ENCODE data around the gene NHLRC1. TPM values are rescaled to one million over a fixed set of nuclear protein-coding genes. Genes with fewer than 3 reads are reported as not detected.

Gene NHLRC1
- total and polyA plus RNA-seq, 2 of the 13 experiments (the other 11 are each of a cell fraction or from before 2014, with no cell fraction given), result 0.04 to 0.11 TPM

DNA sequence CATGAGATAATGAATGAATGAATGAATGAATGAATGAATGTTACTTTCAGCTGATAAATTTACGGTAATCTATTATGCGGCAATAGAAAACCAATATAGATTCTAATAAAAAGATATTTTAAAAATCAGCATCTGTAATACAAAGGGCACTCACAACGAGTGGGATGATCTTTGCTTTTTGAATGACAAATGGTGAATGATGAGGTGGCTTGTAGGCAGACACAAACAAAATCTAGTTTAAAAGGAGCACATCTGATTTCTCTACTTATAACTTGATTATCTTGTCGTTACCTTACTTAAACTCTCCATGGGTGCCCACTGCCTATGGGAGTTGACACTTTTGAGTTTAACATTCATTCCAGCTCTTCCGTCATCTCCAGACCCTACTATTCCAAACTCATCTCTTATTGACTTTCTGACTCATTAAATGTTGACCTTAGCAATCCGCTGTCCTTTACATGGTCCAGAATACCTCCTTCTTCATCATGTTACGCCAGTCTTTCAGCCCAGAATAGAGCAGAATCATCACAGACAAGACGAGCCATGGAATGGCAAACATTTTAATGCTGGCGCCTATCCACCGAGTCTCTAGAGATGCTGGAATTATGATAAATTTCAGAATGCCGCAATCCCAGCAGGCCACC is 41.3 kb downstream of the NHLRC1 start (continued):
- TF ChIP-seq ZFP90 (CRISPR knock-in tag; IDR thresholded peaks at IDR 0.05; ENCODE audit: borderline replicate concordance) (no peak), DNMT1 (CRISPR knock-in tag; IDR thresholded peaks at IDR 0.05) (no peak), MIXL1 (CRISPR knock-in tag; IDR thresholded peaks at IDR 0.05) (peak; percentile 73; the same call in 1 of the 2 replicates), SAP130 (CRISPR knock-in tag; IDR thresholded peaks at IDR 0.05; ENCODE audit: low read depth) (peak; percentile 51; the same call in 1 of the 2 replicates), ZNF770 (CRISPR knock-in tag; IDR thresholded peaks at IDR 0.05) (no peak), ZNF674 (CRISPR knock-in tag; IDR thresholded peaks at IDR 0.05; ENCODE audit: low read depth) (no peak), XRCC5 (optimal IDR thresholded peaks at IDR 0.05; ENCODE audit: low read length) (no peak), KAT8 (CRISPR knock-in tag; IDR thresholded peaks at IDR 0.05) (peak; percentile 59), AGO2 (optimal IDR thresholded peaks at IDR 0.05; ENCODE audit: low read depth, low read length) (no peak), ZNF10 (CRISPR knock-in tag; IDR thresholded peaks at IDR 0.05; ENCODE audit: borderline replicate concordance, low read depth) (no peak), GABPA (IDR thresholded peaks at IDR 0.05; ENCODE audit: low read depth, low read length) (no peak), GABPA (CRISPR knock-in tag; IDR thresholded peaks at IDR 0.05; ENCODE audit: low read depth) (no peak), ZNF496 (CRISPR knock-in tag; IDR thresholded peaks at IDR 0.05; ENCODE audit: insufficient replicate concordance) (no peak), RAD51 (IDR thresholded peaks at IDR 0.05; ENCODE audit: borderline replicate concordance) (no peak), TBX2 (CRISPR knock-in tag; IDR thresholded peaks at IDR 0.05; ENCODE audit: borderline replicate concordance) (no peak), SUZ12 (IDR thresholded peaks at IDR 0.05; ENCODE audit: low read depth, low read length) (no peak), ZNF660 (CRISPR knock-in tag; IDR thresholded peaks at IDR 0.05; ENCODE audit: borderline replicate concordance, low read depth) (no peak), ZNF7 (CRISPR knock-in tag; IDR thresholded peaks at IDR 0.05) (no peak), ZNF564 (CRISPR knock-in tag; IDR thresholded peaks at IDR 0.05) (no peak), HMG20A (CRISPR knock-in tag; IDR thresholded peaks at IDR 0.05; ENCODE audit: borderline replicate concordance) (peak; percentile 71; the same call in 1 of the 2 replicates), ARID4A (CRISPR knock-in tag; IDR thresholded peaks at IDR 0.05; ENCODE audit: borderline replicate concordance) (no peak), SIN3A (IDR thresholded peaks at IDR 0.05; ENCODE audit: borderline replicate concordance, low read depth, low read length) (no peak), ZNF251 (CRISPR knock-in tag; IDR thresholded peaks at IDR 0.05) (no peak), ZNF460 (CRISPR knock-in tag; IDR thresholded peaks at IDR 0.05; ENCODE audit: borderline replicate concordance) (no peak)
- TF ChIP-seq, protein P1, sequence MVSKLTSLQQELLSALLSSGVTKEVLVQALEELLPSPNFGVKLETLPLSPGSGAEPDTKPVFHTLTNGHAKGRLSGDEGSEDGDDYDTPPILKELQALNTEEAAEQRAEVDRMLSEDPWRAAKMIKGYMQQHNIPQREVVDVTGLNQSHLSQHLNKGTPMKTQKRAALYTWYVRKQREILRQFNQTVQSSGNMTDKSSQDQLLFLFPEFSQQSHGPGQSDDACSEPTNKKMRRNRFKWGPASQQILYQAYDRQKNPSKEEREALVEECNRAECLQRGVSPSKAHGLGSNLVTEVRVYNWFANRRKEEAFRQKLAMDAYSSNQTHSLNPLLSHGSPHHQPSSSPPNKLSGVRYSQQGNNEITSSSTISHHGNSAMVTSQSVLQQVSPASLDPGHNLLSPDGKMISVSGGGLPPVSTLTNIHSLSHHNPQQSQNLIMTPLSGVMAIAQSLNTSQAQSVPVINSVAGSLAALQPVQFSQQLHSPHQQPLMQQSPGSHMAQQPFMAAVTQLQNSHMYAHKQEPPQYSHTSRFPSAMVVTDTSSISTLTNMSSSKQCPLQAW (CRISPR knock-in tag; IDR thresholded peaks at IDR 0.05), result peak; percentile 23; the same call in 1 of the 2 replicates
